Stimulated activated CD4-positive, alpha-beta T cell treated with anti-CD3 and anti-CD28 coated beads, Interleukin-1b, Interleukin-23, amount 100 ng/mL, for 1 hour (primary cell): ENCODE results near the gene UGT3A2.

Experiments
- DNase-seq, 2 donors: peaks; one replicate each; pipeline ENCODE4 v3.0.0-alpha.2; 2020; ENCODE audit warnings: low read depth in 2 of 2

Gene UGT3A2, protein sequence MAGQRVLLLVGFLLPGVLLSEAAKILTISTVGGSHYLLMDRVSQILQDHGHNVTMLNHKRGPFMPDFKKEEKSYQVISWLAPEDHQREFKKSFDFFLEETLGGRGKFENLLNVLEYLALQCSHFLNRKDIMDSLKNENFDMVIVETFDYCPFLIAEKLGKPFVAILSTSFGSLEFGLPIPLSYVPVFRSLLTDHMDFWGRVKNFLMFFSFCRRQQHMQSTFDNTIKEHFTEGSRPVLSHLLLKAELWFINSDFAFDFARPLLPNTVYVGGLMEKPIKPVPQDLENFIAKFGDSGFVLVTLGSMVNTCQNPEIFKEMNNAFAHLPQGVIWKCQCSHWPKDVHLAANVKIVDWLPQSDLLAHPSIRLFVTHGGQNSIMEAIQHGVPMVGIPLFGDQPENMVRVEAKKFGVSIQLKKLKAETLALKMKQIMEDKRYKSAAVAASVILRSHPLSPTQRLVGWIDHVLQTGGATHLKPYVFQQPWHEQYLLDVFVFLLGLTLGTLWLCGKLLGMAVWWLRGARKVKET

DNA sequence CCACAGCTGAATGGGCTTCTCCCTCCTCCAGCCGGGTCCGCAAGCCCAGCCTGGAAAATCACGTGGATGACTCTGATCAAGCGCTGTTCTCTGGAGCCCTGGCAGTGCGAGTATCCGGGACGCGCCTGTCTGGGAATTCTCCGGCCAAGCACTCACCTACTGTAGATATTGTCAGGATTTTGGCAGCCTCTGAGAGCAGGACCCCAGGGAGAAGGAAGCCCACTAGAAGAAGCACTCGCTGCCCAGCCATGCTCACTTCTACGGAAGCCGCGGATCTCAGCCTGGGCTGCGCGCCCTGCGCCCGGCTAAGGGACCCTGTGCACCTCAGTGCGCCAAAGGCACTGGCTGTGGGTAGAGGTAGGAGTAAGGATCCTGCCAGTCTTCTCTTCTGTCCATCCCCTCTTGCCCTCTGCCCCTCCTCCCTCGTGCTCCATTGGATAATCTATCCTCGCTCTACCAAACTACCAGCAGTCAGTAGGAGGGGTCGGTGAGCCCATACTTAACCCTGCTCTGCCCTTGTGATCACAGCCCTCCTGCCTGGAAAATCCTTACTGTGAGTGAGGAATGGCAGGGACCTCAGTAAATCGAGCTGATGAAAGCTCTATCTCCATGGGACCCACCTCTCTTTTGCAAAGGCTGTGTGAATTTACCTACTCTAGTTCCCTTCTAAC is at the start of gene UGT3A2:
Gene UGT3A2, minus strand, starts transcription at position 343 of the 671 bp plus-strand sequence. Its CDS starts 93 bp downstream, at position 250.
- DNase-seq: no peak

DNA sequence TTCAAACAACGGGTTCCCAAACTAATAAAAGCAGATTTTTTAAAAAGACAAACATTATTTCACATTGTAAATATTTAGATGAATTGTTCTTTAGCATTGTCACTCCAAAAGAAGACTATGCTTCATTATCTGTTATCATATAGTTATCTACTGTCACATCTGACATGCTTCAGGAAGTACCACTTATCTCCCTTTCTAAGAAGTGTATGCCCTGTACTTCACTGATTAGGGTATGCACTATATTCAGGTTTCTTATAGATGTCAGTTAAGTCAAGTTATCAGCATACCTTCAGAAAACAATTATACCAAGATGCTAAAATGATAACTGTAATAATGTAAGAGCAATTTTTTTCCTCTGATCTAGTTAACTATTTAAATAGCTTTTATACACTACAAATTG is 44.6 kb upstream of the UGT3A2 start:
- no peak for DNase-seq

DNA sequence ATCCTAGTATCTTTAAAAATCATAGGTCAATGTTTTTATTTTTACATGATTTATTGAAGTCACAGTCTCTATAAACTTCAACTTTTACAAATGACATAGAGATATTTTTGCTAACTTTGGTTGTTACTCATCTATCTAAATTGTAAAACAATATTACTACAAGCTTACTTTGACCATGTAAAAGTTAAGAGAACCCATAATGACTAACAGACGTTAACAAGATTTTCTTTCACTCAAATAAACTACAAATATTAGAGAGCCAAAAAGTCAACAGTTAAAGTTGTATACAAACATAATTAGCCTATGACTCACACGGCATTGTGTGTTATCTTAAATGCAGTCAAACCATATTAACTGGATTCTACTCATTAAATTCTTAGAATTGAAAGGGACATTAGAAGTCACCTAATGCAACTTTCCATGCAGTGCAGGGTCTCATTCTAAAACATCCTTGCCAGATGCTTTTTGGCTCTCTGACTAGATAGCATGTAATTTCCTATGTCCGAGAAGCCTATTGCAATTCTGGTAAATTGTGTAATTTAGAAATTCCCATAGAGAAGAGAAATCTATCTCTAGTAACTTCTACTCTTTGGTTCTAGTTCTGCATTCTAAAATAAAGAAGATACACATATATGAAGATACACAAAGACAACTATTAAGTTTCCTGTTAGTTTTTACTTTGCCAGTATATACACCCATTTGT is 42.2 kb upstream of the UGT3A2 start:
- no peak for DNase-seq

DNA sequence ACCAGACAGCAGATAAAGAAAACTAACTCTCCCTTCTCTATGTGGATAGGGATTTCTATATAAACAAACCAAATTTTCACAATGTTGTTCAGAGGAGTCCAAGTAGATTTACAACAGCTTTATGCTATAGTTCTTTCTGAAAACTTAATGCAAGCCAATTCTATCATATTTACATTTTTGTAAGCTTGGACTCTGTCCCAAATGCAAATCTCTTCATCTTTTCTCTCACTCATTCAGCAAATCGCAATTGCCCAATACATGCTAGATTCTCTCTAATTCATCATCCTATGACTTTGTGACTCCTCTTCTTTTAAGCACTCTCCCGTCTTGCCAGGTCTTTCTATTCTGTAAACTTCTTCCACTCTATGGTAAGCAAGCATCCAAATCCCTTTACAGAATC is 39.1 kb upstream of the UGT3A2 start:
- DNase-seq: no peak

GRCh38 chr5:36099748-36100147 is 33.1 kb upstream of the UGT3A2 start:
- no peak for DNase-seq

DNA sequence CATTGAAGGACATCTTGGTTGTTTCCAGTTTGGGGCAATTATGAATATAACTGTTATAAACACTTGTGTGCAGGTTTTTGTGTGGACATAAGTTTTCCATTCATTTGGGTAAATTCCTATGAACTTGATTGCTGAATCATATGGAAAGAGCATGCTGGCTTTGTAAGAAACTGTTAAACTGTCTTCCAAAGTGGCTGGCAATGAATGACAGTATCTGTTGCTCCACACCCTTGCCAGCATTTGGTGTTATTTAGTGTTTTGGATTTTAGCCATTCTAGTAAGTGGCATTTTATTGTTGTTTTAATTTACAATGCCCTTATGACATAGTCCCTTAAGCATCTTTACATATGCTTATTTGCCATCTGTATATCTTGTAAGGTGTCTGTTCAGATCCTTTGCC is 29.8 kb upstream of the UGT3A2 start:
- no peak for DNase-seq

GRCh38 chr5:36089989-36090388 is 23.3 kb upstream of the UGT3A2 start:
- DNase-seq: no peak

GRCh38 chr5:36079200-36079781 is 12.6 kb upstream of the UGT3A2 start:
- no peak for DNase-seq

DNA sequence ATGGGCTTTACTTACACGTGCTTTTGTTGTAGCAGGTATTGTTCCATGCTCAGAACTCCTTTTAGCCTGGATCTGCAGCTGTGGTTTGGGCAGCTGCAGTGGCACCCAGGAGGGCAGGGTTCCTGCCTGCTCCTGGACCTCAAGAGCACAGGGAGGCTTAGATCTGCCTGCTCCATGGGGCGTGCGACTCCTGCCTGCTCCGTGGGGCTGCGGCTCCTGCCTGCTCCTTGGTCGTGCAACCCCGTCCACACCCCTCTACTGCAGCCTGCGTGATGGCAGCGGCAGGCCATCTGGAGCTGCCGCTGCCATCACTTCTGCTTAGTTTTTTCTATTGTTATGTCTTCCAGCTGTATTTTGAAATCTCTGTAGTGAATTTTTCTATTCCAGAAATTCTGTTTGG is 11.7 kb upstream of the UGT3A2 start:
- DNase-seq: no peak

GRCh38 chr5:36073595-36074216 is 7.0 kb upstream of the UGT3A2 start:
- DNase-seq: no peak

GRCh38 chr5:36070687-36071571 is 4.2 kb upstream of the UGT3A2 start:
- no peak for DNase-seq

DNA sequence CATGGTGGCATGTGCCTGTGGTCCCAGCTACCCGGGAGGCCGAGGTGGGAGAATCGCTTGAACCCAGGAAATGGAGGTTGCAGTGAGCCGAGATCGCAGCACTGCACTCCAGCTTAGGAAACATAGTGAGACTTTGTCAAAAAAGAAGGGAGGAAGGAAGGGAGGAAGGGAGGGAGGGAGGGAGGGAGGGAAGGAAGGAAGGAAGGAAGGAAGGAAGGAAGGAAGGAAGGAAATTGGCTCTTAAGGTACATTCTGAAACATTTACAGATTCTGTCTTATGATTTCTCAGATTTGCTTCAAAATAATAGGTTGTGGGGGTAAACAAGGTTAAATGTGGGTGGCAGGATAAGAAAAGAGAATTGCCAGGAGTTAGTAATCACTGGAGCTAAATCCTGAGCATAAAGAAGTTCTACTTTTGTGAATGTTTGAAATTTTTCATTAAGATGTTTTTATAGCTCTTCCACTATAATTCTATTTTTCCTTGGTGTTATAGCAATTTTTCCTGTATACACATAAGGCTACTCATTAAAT is 2.1 kb upstream of the UGT3A2 start:
- no peak for DNase-seq

DNA sequence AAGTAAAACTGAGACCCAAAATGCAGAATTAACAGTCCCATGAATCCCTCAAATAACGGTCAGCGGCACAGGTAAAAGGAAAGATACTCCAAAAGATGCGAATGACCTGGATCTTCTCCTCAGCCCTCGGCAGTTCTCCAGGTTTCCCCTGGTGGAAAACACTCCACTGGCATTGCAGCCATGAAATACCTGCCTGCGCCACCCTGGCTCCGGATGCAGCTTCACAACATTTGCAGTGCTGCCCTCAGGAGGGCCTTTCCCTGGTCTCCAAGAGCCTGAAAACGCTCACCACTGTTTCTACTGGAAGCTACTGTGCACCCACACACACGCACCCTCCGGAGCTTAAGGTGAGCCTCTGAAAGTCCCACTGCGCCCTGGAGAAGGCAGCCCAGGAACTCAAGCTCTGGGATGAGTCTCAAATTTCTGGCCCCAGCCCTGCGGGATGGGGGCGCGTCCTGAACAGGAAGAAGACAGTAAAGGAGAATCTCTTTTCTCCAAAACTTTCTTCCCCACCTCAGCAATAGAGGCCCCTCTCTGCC is 612 bp downstream of the UGT3A2 start:
- DNase-seq: no peak

- no peak for DNase-seq
These were observed 6.2 kb downstream of the UGT3A2 start for GRCh38 chr5:36060420-36060887.

DNA sequence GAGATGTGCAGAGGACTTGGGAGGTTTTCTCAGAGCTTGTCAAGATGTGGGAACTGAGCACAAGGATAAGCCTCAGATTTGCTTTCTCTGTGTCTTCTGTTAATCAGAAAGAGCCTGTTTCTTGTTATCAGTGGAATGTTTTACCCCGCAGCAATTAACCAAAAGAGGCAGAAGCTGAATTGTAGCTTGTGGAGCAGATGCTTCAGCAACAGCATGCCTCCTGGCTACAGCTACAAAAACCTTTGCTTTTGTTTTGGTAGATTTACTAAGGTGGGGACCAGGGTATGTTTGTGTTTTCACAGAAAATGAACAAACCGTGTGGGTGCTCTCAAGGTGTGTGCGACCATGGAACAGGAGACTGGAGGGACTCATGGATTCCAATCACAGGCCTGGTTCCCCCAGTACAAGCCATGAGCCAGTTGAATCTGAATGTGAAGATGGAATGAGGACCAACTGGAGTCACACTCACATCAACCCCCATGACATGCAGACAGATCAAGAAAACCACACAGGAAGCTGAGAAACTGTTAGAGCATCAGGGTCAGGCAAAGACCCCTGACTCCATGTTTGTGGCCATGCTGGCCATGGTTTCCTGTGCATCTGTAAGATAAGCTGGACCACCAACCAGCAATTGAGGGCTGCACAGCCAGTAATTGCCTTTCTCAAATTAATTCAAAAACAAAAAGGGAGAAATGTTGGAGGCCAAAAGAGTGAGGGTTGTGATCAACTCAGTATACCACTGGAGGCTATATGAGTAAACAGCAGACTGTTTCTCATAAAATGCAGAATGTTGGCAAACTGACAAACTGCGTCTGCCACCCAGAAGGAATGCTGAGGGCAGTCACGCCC is 6.9 kb downstream of the UGT3A2 start:
- DNase-seq: no peak

DNA sequence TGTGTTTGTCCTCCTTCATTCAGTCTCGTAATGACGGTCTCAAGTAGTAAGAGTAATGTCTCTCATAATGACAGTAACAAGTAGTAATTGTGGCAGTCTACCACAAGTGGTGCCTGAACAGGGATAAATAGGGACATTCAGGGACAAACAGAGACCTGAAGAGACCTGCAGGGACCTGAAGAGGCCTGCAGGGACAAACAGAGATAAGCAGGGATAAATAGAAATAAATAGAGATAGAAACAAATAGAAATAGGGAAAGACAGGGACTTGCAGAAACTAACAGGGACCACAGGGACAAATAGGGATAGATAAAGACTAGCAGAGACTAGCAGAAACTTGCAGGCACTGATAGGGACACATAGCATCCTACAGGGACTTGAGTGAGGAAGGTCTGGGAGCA is 7.9 kb downstream of the UGT3A2 start:
- DNase-seq: no peak

- no peak for DNase-seq
These were observed 9.3 kb downstream of the UGT3A2 start for GRCh38 chr5:36057386-36057785.

DNA sequence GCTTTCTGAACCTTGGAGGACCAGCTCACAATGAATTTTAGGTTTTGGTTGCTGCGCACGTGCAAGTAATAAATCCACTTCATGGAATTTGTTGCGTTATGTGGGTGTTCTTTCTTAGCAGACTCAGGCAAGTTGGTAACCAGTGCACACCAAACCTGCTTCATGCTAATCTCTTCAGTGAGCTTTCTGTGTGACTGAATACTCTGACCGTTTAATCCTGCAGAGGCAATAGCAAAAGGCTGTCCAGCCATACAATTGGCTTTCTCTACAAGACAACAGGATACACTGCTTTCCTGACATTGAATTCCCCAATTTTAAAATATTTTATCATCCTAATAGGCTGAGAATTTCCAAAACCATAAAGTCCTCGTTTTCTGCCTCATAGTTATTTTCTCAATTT is 10.3 kb downstream of the UGT3A2 start:
- DNase-seq: no peak

GRCh38 chr5:36055984-36056383 is 10.7 kb downstream of the UGT3A2 start:
- no peak for DNase-seq
